DND-41 (cell line): Measurements from ENCODE around the gene PTGS2.

Experiments
- ATAC-seq: fragments of 200-7000 bp; cut with Tn5 transposase; 3 replicates; pipeline ENCODE4 v1.9.1; 2021; ENCODE audit warnings: low read depth; ENCODE audit not compliant: insufficient read depth
- DNase-seq: peaks from one replicate; pipeline ENCODE4 v3.0.0-alpha.2; 2020
- H2AFZ ChIP-seq: 2 replicates; pipeline ENCODE4 v1.6.0; 2012; ENCODE audit warnings: low read depth, low read length
- H3K27ac ChIP-seq: 2 replicates; pipeline ENCODE4 v1.5.1; 2012; ENCODE audit warnings: low read length, inconsistent platforms
- H3K27me3 ChIP-seq: fragments of 200-600 bp; sonication (generic); 2 replicates; pipeline ENCODE4 v1.6.0; 2012; ENCODE audit warnings: low read length, mild to moderate bottlenecking, inconsistent platforms; ENCODE audit not compliant: insufficient read depth, poor library complexity
- H3K36me3 ChIP-seq: 2 replicates; pipeline ENCODE4 v1.5.1; 2012; ENCODE audit warnings: low read length, inconsistent platforms; ENCODE audit not compliant: insufficient read depth
- H3K4me1 ChIP-seq: 2 replicates; pipeline ENCODE4 v1.5.1; 2012; ENCODE audit warnings: mild to moderate bottlenecking, low read length; ENCODE audit not compliant: insufficient read depth
- H3K4me2 ChIP-seq: 2 replicates; pipeline ENCODE4 v1.6.0; 2012; ENCODE audit warnings: mild to moderate bottlenecking, moderate library complexity, low read length, inconsistent platforms; ENCODE audit not compliant: insufficient read depth
- H3K4me3 ChIP-seq, 2 experiments: fragments of 200-600 bp in 1 of 2; shearing (Covaris generic) in 1 of 2; 2 replicates each; pipeline ENCODE4 v1.5.1; 2012 to 2016; ENCODE audit warnings: inconsistent platforms in 2 of 2, low read length in 2 of 2, mild to moderate bottlenecking in 2 of 2, low read depth in 1 of 2, moderate library complexity in 1 of 2
- H3K79me2 ChIP-seq: 2 replicates; pipeline ENCODE4 v1.6.0; 2012; ENCODE audit warnings: low read length, inconsistent platforms; ENCODE audit not compliant: insufficient read depth
- H3K9ac ChIP-seq: 2 replicates; pipeline ENCODE4 v1.6.0; 2012; ENCODE audit warnings: low read depth, mild to moderate bottlenecking, inconsistent platforms, low read length, moderate library complexity
- H3K9me3 ChIP-seq: 2 replicates; pipeline ENCODE4 v1.5.1; 2012; ENCODE audit warnings: low read length, moderate library complexity, mild to moderate bottlenecking, inconsistent platforms; ENCODE audit not compliant: insufficient read depth, severe bottlenecking
- H4K20me1 ChIP-seq: 2 replicates; pipeline ENCODE4 v1.6.0; 2012; ENCODE audit warnings: low read length; ENCODE audit not compliant: insufficient read depth
- CTCF ChIP-seq: IDR thresholded peaks from 2 replicates; pipeline ENCODE4 v1.5.1; 2012; ENCODE audit warnings: borderline replicate concordance, low read length, moderate library complexity, mild to moderate bottlenecking; ENCODE audit not compliant: poor library complexity, severe bottlenecking; ENCODE audit errors: extremely low read depth
- EZH2 ChIP-seq: IDR thresholded peaks from 3 replicates; pipeline ENCODE4 v1.6.1; 2012; ENCODE audit warnings: borderline replicate concordance, low read depth, mild to moderate bottlenecking, moderate library complexity, low read length, inconsistent platforms; ENCODE audit not compliant: severe bottlenecking

PTGS2 gene

GRCh38 chr1:186681801-186682200, 1.6 kb upstream of the PTGS2 start:
- TF ChIP-seq CTCF (no peak), EZH2 (no peak)
- Histone ChIP-seq H3K4me1 (no peaks in the 10 kb centered on the region), H2AFZ (no peak overlapping the region), H3K27me3 (no peaks in the 10 kb centered on the region), H3K36me3 (no peaks in the 10 kb centered on the region), H3K4me2 (no peak overlapping the region), H3K4me3 (no peak overlapping the region), H4K20me1 (no peaks in the 10 kb centered on the region), H3K27ac (no peak overlapping the region), H3K9me3 (no peaks in the 10 kb centered on the region), H3K79me2 (no peaks in the 10 kb centered on the region), H3K9ac (no peak overlapping the region)
- ATAC-seq, result no peak
- DNase-seq, result no peak

- Histone ChIP-seq H4K20me1 (no peaks in the 10 kb centered on the region), H3K9ac (no peak overlapping the region), H3K79me2 (no peaks in the 10 kb centered on the region), H3K27me3 (no peaks in the 10 kb centered on the region), H3K4me1 (no peaks in the 10 kb centered on the region), H3K9me3 (no peaks in the 10 kb centered on the region), H3K27ac (no peak overlapping the region), H3K4me3 (no peak overlapping the region), H2AFZ (no peak overlapping the region), H3K4me2 (no peak overlapping the region), H3K36me3 (no peaks in the 10 kb centered on the region)
- TF ChIP-seq EZH2 (no peak), CTCF (no peak)
- DNase-seq, result no peak
- no peak for ATAC-seq
These were observed 898 bp upstream of the PTGS2 start for GRCh38 chr1:186681121-186681520.

GRCh38 chr1:186679924-186680244, 339 bp downstream of the PTGS2 start:
- TF ChIP-seq EZH2 (no peak), CTCF (no peak)
- Histone ChIP-seq H3K36me3 (no peaks in the 10 kb centered on the region), H2AFZ (no peak overlapping the region), H3K9me3 (no peaks in the 10 kb centered on the region), H3K79me2 (no peaks in the 10 kb centered on the region), H3K4me2 (no peak overlapping the region), H3K9ac (no peak overlapping the region), H3K27ac (no peak overlapping the region), H3K4me1 (no peaks in the 10 kb centered on the region), H3K4me3 (no peak overlapping the region), H3K27me3 (no peaks in the 10 kb centered on the region), H4K20me1 (no peaks in the 10 kb centered on the region)
- ATAC-seq, result no peak
- DNase-seq, result no peak

GRCh38 chr1:186678155-186678554, 2.1 kb downstream of the PTGS2 start:
- Histone ChIP-seq H2AFZ (no peak overlapping the region), H3K4me1 (no peaks in the 10 kb centered on the region), H3K9ac (no peak overlapping the region), H3K27ac (no peak overlapping the region), H3K4me3 (no peak overlapping the region), H3K36me3 (no peaks in the 10 kb centered on the region), H3K79me2 (no peaks in the 10 kb centered on the region), H3K27me3 (no peaks in the 10 kb centered on the region), H4K20me1 (no peaks in the 10 kb centered on the region), H3K9me3 (no peaks in the 10 kb centered on the region), H3K4me2 (no peak overlapping the region)
- TF ChIP-seq EZH2 (no peak), CTCF (no peak)
- no peak for ATAC-seq
- DNase-seq, result no peak
